Measurements from ENCODE around the gene PTPN5. TPM values are rescaled to one million over a fixed set of nuclear protein-coding genes. Genes with fewer than 3 reads are reported as not detected.

Gene PTPN5
- total RNA-seq, 1 experiment from 2014 or later = not detected

DNA sequence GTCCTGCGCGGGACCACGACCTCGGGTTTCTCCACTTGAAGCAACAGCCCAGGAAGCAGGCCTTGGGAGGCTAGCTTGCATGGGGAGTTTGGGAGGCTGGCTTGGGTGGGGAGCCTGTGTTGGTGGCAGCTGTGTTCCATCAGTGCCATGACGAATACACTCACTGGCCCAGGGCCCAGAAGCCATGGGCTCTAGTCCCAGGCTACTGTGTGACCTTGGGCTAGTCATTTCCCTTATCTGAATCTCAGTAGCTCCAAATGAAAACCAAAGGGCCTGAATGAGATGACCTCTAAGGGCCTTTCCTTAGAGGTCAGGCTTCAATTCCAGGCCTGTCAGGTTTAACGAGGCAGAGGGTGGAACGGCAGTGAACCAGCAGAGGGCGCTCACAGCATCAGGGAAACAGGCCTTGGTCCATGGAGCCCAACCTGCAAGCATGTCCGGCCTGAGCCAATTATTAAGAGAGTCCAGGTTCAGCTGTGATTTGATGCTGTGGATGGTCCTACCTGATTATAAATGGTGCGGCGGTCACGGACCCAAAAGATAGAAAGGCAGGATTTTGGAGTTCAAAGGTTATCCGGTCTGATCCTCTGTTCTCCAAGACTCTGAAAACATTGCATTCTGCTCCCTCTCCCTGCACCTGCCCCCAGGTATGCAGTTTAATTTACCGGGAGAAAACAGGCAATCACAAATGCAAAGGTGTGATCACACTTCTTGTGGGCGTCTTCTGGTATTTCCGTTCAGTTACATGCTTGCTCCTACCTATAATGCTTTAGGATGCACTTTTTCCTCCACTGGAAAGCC lies 15.9 kb downstream of the PTPN5 start:
- peak; percentile 10 for DNase-seq (ENCODE audit: low spot score)
- in situ Hi-C loops (cut with HindIII; ENCODE audit: low sequenced_read_pairs) = no loop called here

DNA sequence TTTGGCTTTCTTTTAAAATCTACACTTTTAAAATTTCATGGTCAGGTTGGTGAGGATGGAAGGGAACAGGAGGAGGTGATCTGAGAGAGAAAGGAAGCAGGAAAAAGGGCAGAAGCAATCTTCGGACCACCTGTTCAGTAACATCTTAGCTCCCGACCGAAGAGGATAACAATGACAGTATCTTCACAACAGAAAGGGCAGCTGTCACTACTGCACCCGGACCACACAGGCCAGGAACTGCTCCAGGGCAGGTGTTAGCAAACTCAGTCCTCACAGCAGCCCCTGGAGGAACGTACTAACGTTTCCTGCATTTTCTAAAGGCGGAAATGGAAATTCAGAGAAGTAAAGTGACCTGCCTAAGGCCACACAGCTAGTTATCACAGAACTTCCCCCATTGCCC lies 16.8 kb downstream of the PTPN5 start:
- in situ Hi-C loops (cut with HindIII; ENCODE audit: low sequenced_read_pairs) = no loop called here
- no peak for DNase-seq (ENCODE audit: low spot score)

GRCh38 chr11:18773681-18774080 lies 17.9 kb downstream of the PTPN5 start:
- in situ Hi-C loops (cut with HindIII; ENCODE audit: low sequenced_read_pairs) = no loop called here
- DNase-seq (ENCODE audit: low spot score) = no peak

DNA sequence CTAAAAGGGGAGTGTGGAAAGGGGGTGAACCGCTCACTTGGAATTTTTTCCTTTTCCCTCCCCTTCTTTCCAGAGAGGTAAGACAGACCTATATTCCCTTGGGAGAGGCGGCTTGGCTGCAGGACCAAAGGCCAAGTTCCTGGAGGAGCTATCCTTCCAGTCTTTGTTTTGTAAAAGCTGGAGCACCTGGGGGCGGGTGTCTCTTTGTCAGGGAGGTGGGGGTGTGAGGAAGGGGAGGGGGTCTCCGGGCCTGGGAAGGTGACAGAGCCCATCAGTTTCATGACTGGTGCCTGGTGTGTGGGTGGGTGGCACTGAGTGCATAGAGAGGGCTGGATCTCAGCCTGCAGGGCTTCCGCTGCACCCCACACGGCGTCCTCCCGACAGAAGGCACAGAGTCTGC lies 18.5 kb downstream of the PTPN5 start:
- DNase-seq (ENCODE audit: low spot score) = no peak
- in situ Hi-C loops (cut with HindIII; ENCODE audit: low sequenced_read_pairs) = no loop called here

DNA sequence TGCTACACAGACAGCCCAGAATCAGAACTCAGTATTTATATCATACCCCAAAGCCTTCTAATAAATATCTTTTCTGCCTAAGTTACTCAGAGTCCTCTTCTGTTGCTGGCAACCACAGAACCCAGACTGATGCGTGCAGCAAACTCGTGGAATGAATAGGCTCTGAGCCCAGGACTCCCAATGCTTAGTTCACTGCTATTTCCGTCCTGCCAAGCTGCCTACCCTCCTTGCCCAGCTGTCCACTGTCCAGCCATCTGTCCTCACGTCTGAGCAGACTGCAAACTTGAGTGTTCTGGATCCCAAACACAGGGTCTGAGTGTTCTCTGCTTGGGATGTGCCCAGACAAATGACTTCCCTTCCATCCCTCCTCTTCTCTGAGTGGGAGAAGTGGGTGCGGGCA lies 19.4 kb downstream of the PTPN5 start:
- in situ Hi-C loops (cut with HindIII; ENCODE audit: low sequenced_read_pairs) = no loop called here
- no peak for DNase-seq (ENCODE audit: low spot score)

- no peak for DNase-seq (ENCODE audit: low spot score)
- in situ Hi-C loops (cut with HindIII; ENCODE audit: low sequenced_read_pairs) = no loop called here
Observed at GRCh38 chr11:18771266-18772035, 20.1 kb downstream of the PTPN5 start.

GRCh38 chr11:18770479-18771125 lies 21.0 kb downstream of the PTPN5 start:
- no peak for DNase-seq (ENCODE audit: low spot score)
- in situ Hi-C loops (cut with HindIII; ENCODE audit: low sequenced_read_pairs) = no loop called here

DNA sequence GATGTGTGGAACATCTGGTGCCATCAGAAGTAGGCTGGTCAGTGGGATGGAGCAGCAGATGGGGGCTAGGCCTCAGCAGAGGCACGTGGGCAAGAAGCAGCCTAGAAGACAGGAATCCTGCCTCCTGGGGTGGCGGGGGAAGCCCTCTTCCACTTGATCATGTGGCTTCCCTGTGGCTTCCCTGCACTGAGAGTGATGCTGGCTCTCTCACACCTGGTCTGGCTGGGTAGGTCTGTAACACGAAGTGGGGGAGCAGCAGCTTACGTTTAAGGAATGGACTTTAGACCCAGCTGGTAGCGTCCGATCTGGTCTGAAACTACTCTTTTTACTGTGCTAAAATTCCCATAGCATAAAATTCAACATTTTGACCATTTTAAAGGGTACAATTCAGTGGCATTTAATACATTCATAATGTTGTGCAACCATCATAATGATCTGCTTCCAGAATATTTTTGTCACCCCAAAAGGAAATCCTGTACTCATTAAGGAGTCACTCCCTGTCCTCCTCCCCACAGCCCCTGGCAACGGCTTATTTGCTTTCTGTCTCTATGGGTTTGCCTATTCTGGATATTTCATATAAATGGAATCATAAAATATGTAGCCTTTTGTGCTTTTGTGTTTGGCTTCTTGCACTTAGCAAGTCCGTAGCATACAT lies 21.7 kb downstream of the PTPN5 start:
- in situ Hi-C loops (cut with HindIII; ENCODE audit: low sequenced_read_pairs) = no loop called here

DNA sequence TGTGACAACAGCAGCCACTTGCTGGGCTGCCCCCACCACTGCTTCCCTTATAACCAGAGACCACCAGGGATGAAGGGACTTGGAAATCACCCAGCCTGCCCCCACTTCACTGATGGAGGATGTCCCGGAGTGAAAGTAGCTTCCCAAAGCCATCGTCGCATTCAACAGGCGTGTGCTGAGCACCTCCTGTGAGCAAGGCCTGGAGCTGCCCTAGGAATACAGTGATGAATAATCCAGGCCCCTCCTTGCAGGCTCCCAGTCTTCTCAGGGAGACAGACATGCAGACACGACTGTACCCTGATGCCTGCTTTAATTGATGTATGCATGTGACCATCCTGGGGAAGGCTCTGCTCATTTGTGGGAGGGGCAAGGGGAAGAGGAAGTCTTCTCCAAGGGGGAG lies 22.6 kb downstream of the PTPN5 start:
- in situ Hi-C loops (cut with HindIII; ENCODE audit: low sequenced_read_pairs) = no loop called here
- no peak for DNase-seq (ENCODE audit: low spot score)

More for the DNA sequence above, 21.7 kb downstream of the PTPN5 start:
- DNase-seq (ENCODE audit: low spot score) = no peak

GRCh38 chr11:18768472-18768901 lies 23.1 kb downstream of the PTPN5 start:
- no peak for DNase-seq (ENCODE audit: low spot score)
- in situ Hi-C loops (cut with HindIII; ENCODE audit: low sequenced_read_pairs) = no loop called here

GRCh38 chr11:18766015-18766414 lies 25.6 kb downstream of the PTPN5 start:
- in situ Hi-C loops (cut with HindIII; ENCODE audit: low sequenced_read_pairs) = no loop called here
- no peak for DNase-seq (ENCODE audit: low spot score)

GRCh38 chr11:18765554-18765953 lies 26.0 kb downstream of the PTPN5 start:
- no peak for DNase-seq (ENCODE audit: low spot score)
- in situ Hi-C loops (cut with HindIII; ENCODE audit: low sequenced_read_pairs) = no loop called here

- DNase-seq (ENCODE audit: low spot score) = no peak
- in situ Hi-C loops (cut with HindIII; ENCODE audit: low sequenced_read_pairs) = no loop called here
Observed at GRCh38 chr11:18761741-18762140, 29.9 kb downstream of the PTPN5 start.

GRCh38 chr11:18761144-18761543 lies 30.5 kb downstream of the PTPN5 start:
- no peak for DNase-seq (ENCODE audit: low spot score)
- in situ Hi-C loops (cut with HindIII; ENCODE audit: low sequenced_read_pairs) = no loop called here

DNA sequence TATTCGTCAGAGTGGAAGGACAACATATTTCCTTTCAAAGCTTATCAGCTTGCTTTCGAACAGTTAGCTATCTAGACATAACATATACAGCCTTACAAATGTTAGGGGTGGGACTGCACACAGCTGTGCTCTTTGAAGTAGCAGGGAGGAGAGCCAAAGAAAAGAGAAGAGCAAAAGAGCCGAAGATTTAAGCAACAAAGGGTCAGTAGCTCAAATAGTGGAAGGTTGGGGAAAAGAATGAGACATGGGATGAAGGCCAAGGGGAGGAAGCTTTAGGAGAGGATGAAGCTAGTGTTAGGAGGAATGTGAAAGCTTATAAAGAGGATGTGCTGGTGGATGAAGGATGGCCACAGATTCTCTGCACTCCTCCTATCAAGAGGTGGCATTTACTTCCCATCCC lies 33.8 kb downstream of the PTPN5 start:
- in situ Hi-C loops (cut with HindIII; ENCODE audit: low sequenced_read_pairs) = no loop called here

GRCh38 chr11:18756889-18757288 lies 34.7 kb downstream of the PTPN5 start:
- in situ Hi-C loops (cut with HindIII; ENCODE audit: low sequenced_read_pairs) = no loop called here
- DNase-seq (ENCODE audit: low spot score) = no peak

More for the DNA sequence above, 33.8 kb downstream of the PTPN5 start:
- DNase-seq (ENCODE audit: low spot score) = no peak

GRCh38 chr11:18754308-18754707 lies 37.3 kb downstream of the PTPN5 start:
- in situ Hi-C loops (cut with HindIII; ENCODE audit: low sequenced_read_pairs) = no loop called here
- no peak for DNase-seq (ENCODE audit: low spot score)

- in situ Hi-C loops (cut with HindIII; ENCODE audit: low sequenced_read_pairs) = no loop called here
- DNase-seq (ENCODE audit: low spot score) = no peak
Observed at GRCh38 chr11:18752502-18752901, 39.1 kb downstream of the PTPN5 start.

DNA sequence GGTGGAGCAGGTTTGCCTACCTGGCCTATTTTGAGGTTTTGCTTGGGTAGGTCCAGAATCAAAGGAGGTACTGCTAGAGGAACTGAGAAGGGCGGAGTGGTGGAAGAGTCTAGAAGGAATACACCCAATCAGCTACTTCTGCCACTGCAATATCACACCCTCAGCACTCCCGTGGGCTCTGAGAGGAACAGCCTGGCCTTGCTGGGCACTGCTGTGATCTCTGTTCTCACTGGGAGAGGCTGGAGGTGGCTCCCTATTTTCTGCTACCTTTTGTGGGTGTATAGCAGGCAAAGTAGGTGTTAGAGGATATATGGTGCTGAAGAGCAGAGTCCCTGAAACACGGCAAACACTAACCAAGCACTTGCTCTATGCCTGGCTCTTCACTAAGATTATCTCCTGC lies 40.7 kb downstream of the PTPN5 start:
- no peak for DNase-seq (ENCODE audit: low spot score)
- in situ Hi-C loops (cut with HindIII; ENCODE audit: low sequenced_read_pairs) = no loop called here

All from G401 (cell line).